Measurements from ENCODE around the gene ARL14EPL. TPM values are rescaled to one million over a fixed set of nuclear protein-coding genes. Genes with fewer than 3 reads are reported as not detected.

ARL14EPL gene
- polyA plus RNA-seq (ENCODE audit: insufficient read length in 12 of 12), result under 1 TPM in 3 of 12 donors, not detected in 9; 0.08 to 0.29 (median 0.19) TPM
- long read RNA-seq, donor 1, result 0 reads
- long read RNA-seq, donor 2, result 0 reads
- long read RNA-seq, donor 3, result 0 reads
- long read RNA-seq, donor 4, result 0 reads
- long read RNA-seq, donor 5, result 0 reads
- long read RNA-seq, donor 6, result 0 reads
- long read RNA-seq, donor 7, result 0 reads
- long read RNA-seq, donor 8, result 0 reads
- long read RNA-seq, donor 9, result 0 reads
- long read RNA-seq, donor 10, result 0 reads
- long read RNA-seq, donor 11, result 0 reads

DNA sequence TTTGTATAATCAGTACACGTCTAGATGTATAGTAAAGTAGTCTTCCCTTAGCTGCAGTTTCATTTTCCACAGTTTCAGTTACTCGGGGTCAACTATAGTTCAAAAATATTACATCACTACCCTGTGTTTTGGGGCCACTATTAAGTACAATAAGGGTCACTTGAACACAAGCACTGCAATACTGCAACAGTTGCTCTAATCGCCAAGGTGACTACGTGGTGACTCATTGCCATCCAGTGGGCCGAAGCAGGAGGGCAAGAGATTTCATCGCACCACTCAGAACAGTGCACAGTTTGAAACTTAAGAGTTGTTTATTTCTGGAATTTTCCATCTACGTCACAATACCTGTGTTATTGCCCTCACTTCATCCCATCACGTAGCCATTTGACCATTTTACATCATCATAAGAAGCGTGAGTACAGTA is at the start of gene ARL14EPL:
ARL14EPL (plus strand) TSS at position 379 of the 424 bp plus-strand sequence. CDS start 18,994 bp downstream, outside the sequence.
- DNase-seq, result peak; percentile 59

DNA sequence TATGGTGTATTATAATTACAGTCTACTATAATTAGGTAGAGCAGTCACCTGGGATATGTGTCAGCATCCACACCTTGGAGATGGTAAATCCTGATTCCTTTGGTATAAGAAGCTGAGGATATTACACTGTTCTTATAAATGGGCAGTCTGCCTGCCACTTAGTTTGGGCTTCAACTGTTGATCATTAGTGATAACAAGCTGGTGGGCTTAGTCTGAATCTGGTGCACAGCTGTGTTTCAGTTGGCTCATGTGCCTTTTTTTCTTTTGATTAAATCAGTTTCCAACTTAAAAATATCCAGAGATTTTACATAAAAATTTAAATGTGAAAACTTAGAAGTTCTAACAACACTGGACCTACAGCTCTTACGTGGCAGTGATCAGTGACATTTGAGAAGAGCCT is 48.8 kb upstream of the ARL14EPL start:
- no peak for DNase-seq

- peak; percentile 40 for DNase-seq
These were observed 46.2 kb upstream of the ARL14EPL start for GRCh38 chr5:115985802-115986757.

DNA sequence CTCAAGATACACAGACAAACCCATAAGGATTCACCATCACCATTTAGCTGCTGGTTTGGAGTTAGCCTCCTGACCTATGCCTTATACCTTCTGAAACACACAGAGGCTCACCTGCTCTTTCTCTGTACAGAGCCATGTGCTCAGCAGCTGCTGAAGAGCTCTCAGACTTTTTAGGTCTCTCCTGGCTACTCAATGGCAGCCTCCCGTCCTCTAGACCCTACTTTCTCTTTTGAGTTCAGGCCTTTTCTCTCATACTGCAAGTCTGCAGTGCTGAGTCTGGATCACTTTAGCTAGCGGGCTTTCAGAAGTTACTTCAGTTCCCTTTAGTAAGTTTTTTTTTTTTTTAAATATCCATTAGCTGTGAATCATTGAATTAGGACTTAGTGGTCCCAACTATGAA is 44.3 kb upstream of the ARL14EPL start:
- no peak for DNase-seq

GRCh38 chr5:115992848-115993350 is 39.4 kb upstream of the ARL14EPL start:
- DNase-seq, result no peak

DNA sequence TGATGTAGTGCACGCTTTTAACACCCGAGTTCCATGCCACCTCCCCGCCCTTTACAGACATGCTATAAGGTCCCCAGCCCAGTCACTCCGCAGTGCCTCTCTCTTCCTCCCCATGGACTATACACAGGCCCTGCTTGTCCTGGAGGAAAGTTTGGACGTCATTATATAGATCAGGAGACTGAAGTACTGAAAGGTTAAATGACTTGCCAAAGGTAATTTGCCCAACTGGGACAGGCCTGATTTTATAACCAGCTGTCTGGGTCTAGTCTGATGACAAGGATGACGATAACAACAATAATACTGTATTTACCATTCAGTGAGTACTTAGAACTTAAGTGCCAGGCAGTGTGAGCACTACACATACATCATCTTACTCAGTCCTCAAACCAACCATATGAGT is 36.9 kb upstream of the ARL14EPL start:
- no peak for DNase-seq

DNA sequence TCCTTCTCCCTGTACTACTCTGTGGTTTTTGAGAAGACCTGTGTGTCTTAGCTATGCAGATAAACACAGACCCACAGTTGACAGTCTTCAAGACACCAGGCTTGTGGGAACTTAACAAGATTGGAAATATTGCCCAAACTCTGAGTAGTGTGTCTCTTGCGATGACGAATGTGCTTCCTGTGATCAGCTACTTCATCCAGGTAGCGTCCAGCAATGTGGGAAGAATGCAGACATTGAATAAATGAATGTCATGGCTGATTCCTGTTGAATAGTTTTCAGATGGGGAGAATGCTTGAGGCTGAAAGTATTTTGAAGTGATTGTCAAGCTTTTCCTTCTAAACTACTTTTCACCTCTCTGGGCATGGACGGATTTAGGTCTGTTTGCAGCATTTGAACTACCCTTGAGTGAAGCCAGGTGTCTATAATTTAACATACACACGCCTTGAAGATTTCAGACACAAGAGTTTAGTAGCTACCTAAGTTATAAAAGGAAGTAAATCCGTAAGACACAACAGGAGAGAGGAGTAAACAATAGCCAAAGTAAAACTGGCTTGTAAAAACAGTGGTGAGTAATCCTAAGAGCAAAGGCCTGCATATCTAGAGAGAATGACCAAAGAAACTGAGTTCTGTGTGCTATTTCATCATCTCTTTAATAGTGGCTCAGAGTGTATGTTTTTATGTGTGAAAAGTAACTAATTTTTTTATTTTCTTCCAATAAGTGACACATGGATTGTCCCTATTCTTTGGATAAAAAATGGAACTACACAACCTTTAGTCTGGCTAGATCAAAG is 30.0 kb upstream of the ARL14EPL start:
- DNase-seq, result no peak

GRCh38 chr5:116004248-116004647 is 28.0 kb upstream of the ARL14EPL start:
- DNase-seq, result no peak

DNA sequence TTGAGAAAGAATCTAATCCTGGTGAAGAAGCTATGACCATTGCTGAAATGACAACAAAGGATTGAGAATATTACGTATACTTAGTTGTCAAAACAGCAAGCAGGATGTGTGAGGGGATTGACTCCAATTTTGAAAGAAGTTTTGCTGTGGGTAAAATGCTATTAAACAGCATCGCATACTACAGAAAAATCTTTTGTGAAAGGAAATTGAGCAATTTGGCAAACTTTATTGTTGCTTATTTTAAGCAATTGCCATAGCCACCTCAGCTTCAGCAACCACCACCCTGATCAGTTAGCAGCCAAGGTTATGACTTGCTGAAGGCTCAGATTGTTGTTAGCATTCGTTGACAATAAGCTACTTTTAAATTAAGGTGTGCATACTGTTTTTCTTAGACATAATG is 22.5 kb upstream of the ARL14EPL start:
- DNase-seq, result no peak

GRCh38 chr5:116011046-116011445 is 21.2 kb upstream of the ARL14EPL start:
- DNase-seq, result no peak

GRCh38 chr5:116013207-116013785 is 19.0 kb upstream of the ARL14EPL start:
- no peak for DNase-seq

GRCh38 chr5:116013936-116014335 is 18.3 kb upstream of the ARL14EPL start:
- no peak for DNase-seq

DNA sequence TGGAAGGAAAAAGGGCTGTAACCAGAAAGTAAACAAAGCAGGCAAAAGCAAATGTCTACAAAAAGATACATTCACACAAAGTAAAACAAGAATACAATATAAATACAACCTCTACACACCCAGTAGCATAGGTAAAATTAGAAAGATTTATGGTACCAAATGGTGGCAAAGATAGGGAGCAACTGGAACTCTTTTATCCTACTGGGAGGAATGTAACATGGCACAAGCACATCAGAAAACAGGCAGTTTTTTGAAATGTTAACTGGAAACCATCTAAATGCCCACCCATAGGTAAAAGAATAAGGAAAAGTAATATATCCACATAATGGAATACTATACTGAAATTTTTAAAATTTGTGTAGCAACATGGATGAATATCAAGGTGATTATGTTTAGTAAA is 8.7 kb upstream of the ARL14EPL start:
- DNase-seq, result no peak

DNA sequence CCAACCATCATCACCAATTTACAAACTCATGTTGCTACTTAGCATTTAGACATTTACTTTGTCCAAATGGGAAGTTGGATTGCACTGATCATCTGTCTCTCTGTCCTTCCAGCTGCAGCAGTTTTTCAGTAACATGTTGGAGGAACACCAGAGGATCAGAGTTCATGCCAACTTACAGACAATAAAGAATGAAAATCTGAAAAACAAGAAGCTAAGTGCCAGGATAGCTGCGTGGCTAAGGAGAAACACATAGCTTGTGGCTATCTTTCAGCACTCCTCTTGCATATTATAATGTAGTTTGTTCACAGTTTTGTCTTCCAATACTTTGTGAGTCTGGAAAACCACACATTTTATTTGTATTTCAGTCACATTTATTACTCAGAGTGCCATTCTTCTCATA is 6.4 kb upstream of the ARL14EPL start:
- no peak for DNase-seq

GRCh38 chr5:116032991-116033390 is 719 bp downstream of the ARL14EPL start:
- no peak for DNase-seq

- DNase-seq, result no peak
These were observed 2.9 kb downstream of the ARL14EPL start for GRCh38 chr5:116035123-116035522.

DNA sequence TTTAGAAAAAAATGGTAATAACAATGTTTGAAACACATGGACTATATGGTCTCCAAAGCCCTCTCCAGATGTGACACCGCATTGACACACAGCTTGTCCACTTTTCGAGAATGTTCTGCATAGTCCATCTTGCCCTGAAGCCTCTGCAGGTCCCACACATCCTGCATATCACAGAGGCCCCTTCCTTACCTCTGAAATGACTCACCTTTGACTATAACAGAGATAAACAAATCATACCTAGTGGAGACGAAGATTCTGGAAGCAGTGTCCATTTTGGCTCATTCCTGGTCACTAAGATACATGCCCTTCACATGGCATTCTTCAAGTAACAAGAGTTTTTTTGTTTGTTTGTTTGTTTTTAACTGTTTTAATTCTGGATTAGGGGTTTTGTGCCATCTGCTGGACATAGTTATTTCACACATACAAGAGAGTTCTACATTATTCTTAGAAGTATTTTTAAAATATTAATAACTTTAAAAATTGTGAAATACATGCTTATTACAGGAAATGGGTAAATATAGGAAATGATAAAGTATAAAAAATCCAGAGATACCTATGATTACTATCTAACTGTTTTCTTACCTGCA is 5.1 kb downstream of the ARL14EPL start:
- no peak for DNase-seq

GRCh38 chr5:116038817-116039216 is 6.5 kb downstream of the ARL14EPL start:
- DNase-seq, result no peak

GRCh38 chr5:116042375-116042774 is 10.1 kb downstream of the ARL14EPL start:
- DNase-seq, result no peak

- DNase-seq, result no peak
These were observed 11.8 kb downstream of the ARL14EPL start for GRCh38 chr5:116044073-116044472.

DNA sequence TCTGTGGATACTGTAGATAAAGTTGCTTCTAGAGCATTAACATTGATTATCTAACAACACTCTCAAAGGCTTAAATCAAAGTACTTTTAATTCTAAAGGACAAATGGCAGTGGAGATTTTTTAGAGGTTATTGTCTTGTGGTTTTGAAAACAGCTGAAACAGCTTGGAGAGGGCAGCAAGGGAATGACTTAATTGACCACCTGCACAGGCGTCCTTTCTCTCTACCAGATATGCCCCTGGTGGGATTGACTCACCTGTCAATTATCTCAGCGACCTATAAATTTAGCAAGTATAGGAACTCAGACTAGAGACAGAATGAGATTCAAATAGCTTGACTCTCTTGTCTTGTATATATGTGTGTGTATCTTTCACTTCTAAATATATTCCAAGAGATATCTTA is 13.5 kb downstream of the ARL14EPL start:
- no peak for DNase-seq

Data from muscle of arm (tissue), 14 donors.